ACC112 (cell line): Measurements from ENCODE around the gene ADCK1.
A peak's percentile ranks its signal among the peaks of the same experiment; 100 is the strongest.
"Not testable (repeated sequence)": the region's sequence is repeated elsewhere in the genome, so short reads cannot be mapped to it uniquely, and the experiment has no call there.

Source experiments
- H2AFZ ChIP-seq: fragments of 200-600 bp; sonication (generic); one replicate; pipeline ENCODE4 v1.6.0; 2017; ENCODE audit warnings: antibody characterized with exemption, low read length; ENCODE audit not compliant: unreplicated experiment
- H3K27ac ChIP-seq: fragments of 200-600 bp; sonication (generic); 2 replicates; pipeline ENCODE4 v1.5.1; 2014; ENCODE audit warnings: low read depth, mild to moderate bottlenecking, antibody characterized with exemption, low read length, moderate library complexity
- H3K27me3 ChIP-seq: fragments of 200-600 bp; sonication (generic); 2 replicates; pipeline ENCODE4 v1.6.1; 2014; ENCODE audit warnings: mild to moderate bottlenecking, antibody characterized with exemption, low read length, moderate library complexity, mixed read lengths; ENCODE audit not compliant: insufficient read depth
- H3K36me3 ChIP-seq: fragments of 200-600 bp; sonication (generic); 2 replicates; pipeline ENCODE4 v1.6.1; 2016; ENCODE audit warnings: mild to moderate bottlenecking, antibody characterized with exemption, low read length, moderate library complexity, mixed read lengths; ENCODE audit not compliant: insufficient read depth
- H3K4me1 ChIP-seq: fragments of 200-600 bp; sonication (generic); one replicate; pipeline ENCODE4 v1.6.1; 2016; ENCODE audit warnings: low read length, mixed read lengths; ENCODE audit not compliant: insufficient read depth, unreplicated experiment, control insufficient read depth
- H3K4me3 ChIP-seq: fragments of 200-600 bp; sonication (generic); 2 replicates; pipeline ENCODE4 v1.5.1; 2014; ENCODE audit warnings: mild to moderate bottlenecking, low read depth, low read length
- H3K79me2 ChIP-seq: fragments of 200-600 bp; sonication (generic); one replicate; pipeline ENCODE4 v1.6.0; 2016; ENCODE audit warnings: low read length; ENCODE audit not compliant: control insufficient read depth, unreplicated experiment, insufficient read depth

Gene ADCK1

GRCh38 chr14:77782202-77782601 lies 17.7 kb upstream of the ADCK1 start:
- H3K4me3 ChIP-seq, result no peak overlapping the region
- no peak overlapping the region for H2AFZ ChIP-seq

GRCh38 chr14:77786148-77786547 lies 13.8 kb upstream of the ADCK1 start:
- no peaks in the 10 kb centered on the region for H3K79me2 ChIP-seq
- H2AFZ ChIP-seq, result no peak overlapping the region
- no peak overlapping the region for H3K27ac ChIP-seq
- no peaks in the 10 kb centered on the region for H3K4me1 ChIP-seq
- H3K4me3 ChIP-seq, result no peak overlapping the region
- H3K36me3 ChIP-seq, result no peaks in the 10 kb centered on the region
- H3K27me3 ChIP-seq, result no peaks in the 10 kb centered on the region; the same call in 1 of the 2 replicates

More at GRCh38 chr14:77782202-77782601, 17.7 kb upstream of the ADCK1 start:
- H3K36me3 ChIP-seq, result no peaks in the 10 kb centered on the region
- no peaks in the 10 kb centered on the region for H3K4me1 ChIP-seq
- no peak overlapping the region for H3K27ac ChIP-seq
- H3K27me3 ChIP-seq, result no peaks in the 10 kb centered on the region
- H3K79me2 ChIP-seq, result no peaks in the 10 kb centered on the region

GRCh38 chr14:77790566-77791224 lies 9.2 kb upstream of the ADCK1 start:
- no peak overlapping the region for H2AFZ ChIP-seq
- no peaks in the 10 kb centered on the region for H3K79me2 ChIP-seq
- no peaks in the 10 kb centered on the region; the same call in 1 of the 2 replicates for H3K27me3 ChIP-seq
- no peak overlapping the region for H3K27ac ChIP-seq
- peaks cover 5% of the 10 kb centered on the region for H3K4me1 ChIP-seq
- no peak overlapping the region for H3K4me3 ChIP-seq
- H3K36me3 ChIP-seq, result no peaks in the 10 kb centered on the region

GRCh38 chr14:77791225-77791600 lies 8.7 kb upstream of the ADCK1 start:
- no peaks in the 10 kb centered on the region for H3K36me3 ChIP-seq
- H3K27ac ChIP-seq, result no peak overlapping the region
- H3K4me3 ChIP-seq, result no peak overlapping the region
- no peaks in the 10 kb centered on the region; the same call in 1 of the 2 replicates for H3K27me3 ChIP-seq
- H3K4me1 ChIP-seq, result peaks cover 9% of the 10 kb centered on the region
- no peak overlapping the region for H2AFZ ChIP-seq
- H3K79me2 ChIP-seq, result no peaks in the 10 kb centered on the region

- H3K79me2 ChIP-seq, H3K27me3 ChIP-seq, H2AFZ ChIP-seq, H3K4me3 ChIP-seq, H3K27ac ChIP-seq, H3K36me3 ChIP-seq: not testable (repeated sequence)
- H3K4me1 ChIP-seq, result peaks cover 14% of the 10 kb centered on the region
These were observed 6.7 kb upstream of the ADCK1 start for GRCh38 chr14:77793255-77793654.

- Histone ChIP-seq H3K4me3 (no peak overlapping the region), H3K36me3 (no peaks in the 10 kb centered on the region), H2AFZ (no peak overlapping the region), H3K27ac (no peak overlapping the region), H3K27me3 (no peaks in the 10 kb centered on the region; the same call in 1 of the 2 replicates), H3K79me2 (no peaks in the 10 kb centered on the region), H3K4me1 (peaks cover 14% of the 10 kb centered on the region)
These were observed 5.6 kb upstream of the ADCK1 start for GRCh38 chr14:77794357-77794756.

- peak overlapping the region; percentile 97 for H3K4me3 ChIP-seq
- H3K79me2 ChIP-seq, H3K27me3 ChIP-seq, H3K36me3 ChIP-seq, H3K27ac ChIP-seq: not testable (repeated sequence)
- H3K4me1 ChIP-seq, result peaks cover 10% of the 10 kb centered on the region
- H2AFZ ChIP-seq, result peak overlapping the region; percentile 100
These were observed 453 bp upstream of the ADCK1 start for GRCh38 chr14:77799456-77799855.

GRCh38 chr14:77800814-77801213 lies 905 bp downstream of the ADCK1 start:
- Histone ChIP-seq H2AFZ (peak overlapping the region; percentile 100), H3K79me2 (no peaks in the 10 kb centered on the region), H3K27ac (no peak overlapping the region), H3K36me3 (no peaks in the 10 kb centered on the region), H3K4me3 (peak overlapping the region; percentile 97), H3K4me1 (peaks cover 7% of the 10 kb centered on the region), H3K27me3 (no peaks in the 10 kb centered on the region)

- Histone ChIP-seq H3K36me3 (no peaks in the 10 kb centered on the region), H3K27me3 (no peaks in the 10 kb centered on the region), H3K4me1 (no peaks in the 10 kb centered on the region), H2AFZ (no peak overlapping the region), H3K79me2 (no peaks in the 10 kb centered on the region), H3K27ac (no peak overlapping the region), H3K4me3 (no peak overlapping the region)
These were observed 4.7 kb downstream of the ADCK1 start for GRCh38 chr14:77804592-77804991.

GRCh38 chr14:77805706-77806105 lies 5.8 kb downstream of the ADCK1 start:
- no peak overlapping the region for H3K4me3 ChIP-seq
- no peak overlapping the region for H2AFZ ChIP-seq
- H3K79me2 ChIP-seq, result no peaks in the 10 kb centered on the region
- H3K36me3 ChIP-seq, result no peaks in the 10 kb centered on the region
- H3K27ac ChIP-seq, result no peak overlapping the region
- H3K27me3 ChIP-seq, result no peaks in the 10 kb centered on the region
- no peaks in the 10 kb centered on the region for H3K4me1 ChIP-seq

GRCh38 chr14:77808250-77808649 lies 8.3 kb downstream of the ADCK1 start:
- Histone ChIP-seq H3K27me3 (no peaks in the 10 kb centered on the region), H3K4me3 (no peak overlapping the region), H2AFZ (no peak overlapping the region), H3K27ac (no peak overlapping the region), H3K4me1 (no peaks in the 10 kb centered on the region), H3K79me2 (no peaks in the 10 kb centered on the region), H3K36me3 (no peaks in the 10 kb centered on the region)
